HEK293T (cell line): ENCODE results near the gene DNPH1.

Experiments
- ARNT ChIP-seq: fragments of 450-650 bp; IDR thresholded peaks from 2 replicates; pipeline ENCODE4 v1.6.1; 2017; ENCODE audit warnings: mild to moderate bottlenecking
- BHLHE40 ChIP-seq: fragments of 450-650 bp; IDR thresholded peaks from 2 replicates; pipeline ENCODE4 v1.6.1; 2016; ENCODE audit warnings: mild to moderate bottlenecking, moderate library complexity, borderline replicate concordance
- CTBP1 ChIP-seq: fragments of 450-650 bp; IDR thresholded peaks from 2 replicates; pipeline ENCODE4 v1.6.1; 2016; ENCODE audit warnings: borderline replicate concordance
- FOXA1 ChIP-seq: fragments of 450-650 bp; IDR thresholded peaks from 2 replicates; pipeline ENCODE4 v1.6.1; 2016; ENCODE audit warnings: mild to moderate bottlenecking
- FOXK2 ChIP-seq: fragments of 450-650 bp; IDR thresholded peaks from 2 replicates; pipeline ENCODE4 v1.6.1; 2016; ENCODE audit warnings: mild to moderate bottlenecking
- FOXM1 ChIP-seq: fragments of 450-650 bp; IDR thresholded peaks from 2 replicates; pipeline ENCODE4 v1.6.1; 2017; ENCODE audit warnings: mild to moderate bottlenecking, borderline replicate concordance
- LEF1 ChIP-seq: fragments of 450-650 bp; IDR thresholded peaks from 2 replicates; pipeline ENCODE4 v1.6.1; 2017; ENCODE audit warnings: mild to moderate bottlenecking, borderline replicate concordance
- NFRKB ChIP-seq: fragments of 450-650 bp; IDR thresholded peaks from 2 replicates; pipeline ENCODE4 v1.6.1; 2016; ENCODE audit warnings: mild to moderate bottlenecking, moderate library complexity
- SP1 ChIP-seq: fragments of 450-650 bp; IDR thresholded peaks from 2 replicates; pipeline ENCODE4 v1.6.1; 2017
- SUZ12 ChIP-seq: fragments of 450-650 bp; IDR thresholded peaks from 2 replicates; pipeline ENCODE4 v1.6.1; 2016; ENCODE audit warnings: mild to moderate bottlenecking
- TARDBP ChIP-seq: fragments of 450-650 bp; IDR thresholded peaks from 2 replicates; pipeline ENCODE4 v1.6.1; 2016
- ZNF384 ChIP-seq: fragments of 450-650 bp; IDR thresholded peaks from 2 replicates; pipeline ENCODE4 v1.6.1; 2016
- TF ChIP-seq, protein P1 (sequence below): fragments of 450-650 bp; IDR thresholded peaks from 2 replicates; pipeline ENCODE4 v1.6.1; 2016

DNA sequence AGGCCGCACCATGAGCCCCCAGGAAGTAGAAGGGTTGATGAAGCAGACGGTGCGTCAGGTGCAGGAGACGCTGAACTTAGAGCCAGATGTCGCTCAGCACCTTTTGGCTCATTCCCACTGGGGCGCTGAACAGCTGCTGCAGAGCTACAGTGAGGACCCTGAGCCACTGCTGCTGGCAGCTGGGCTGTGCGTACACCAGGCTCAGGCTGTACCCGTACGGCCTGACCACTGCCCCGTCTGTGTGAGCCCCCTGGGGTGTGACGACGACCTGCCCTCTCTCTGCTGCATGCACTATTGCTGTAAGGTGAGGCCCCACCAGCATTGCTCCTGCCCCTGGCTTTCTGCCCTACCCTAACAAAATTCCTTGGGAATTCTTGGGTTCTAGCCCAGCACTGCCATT, 13.1 kb downstream of the DNPH1 start:
- no peak for TF ChIP-seq SP1
- no peak for TF ChIP-seq CTBP1
- no peak for TF ChIP-seq FOXA1
- no peak for TF ChIP-seq TARDBP
- no peak for TF ChIP-seq FOXK2
- TF ChIP-seq FOXM1, result no peak
- no peak for TF ChIP-seq SUZ12
- TF ChIP-seq BHLHE40, result no peak
- TF ChIP-seq ARNT, result no peak
- TF ChIP-seq ZNF384, result no peak
- TF ChIP-seq, protein P1, sequence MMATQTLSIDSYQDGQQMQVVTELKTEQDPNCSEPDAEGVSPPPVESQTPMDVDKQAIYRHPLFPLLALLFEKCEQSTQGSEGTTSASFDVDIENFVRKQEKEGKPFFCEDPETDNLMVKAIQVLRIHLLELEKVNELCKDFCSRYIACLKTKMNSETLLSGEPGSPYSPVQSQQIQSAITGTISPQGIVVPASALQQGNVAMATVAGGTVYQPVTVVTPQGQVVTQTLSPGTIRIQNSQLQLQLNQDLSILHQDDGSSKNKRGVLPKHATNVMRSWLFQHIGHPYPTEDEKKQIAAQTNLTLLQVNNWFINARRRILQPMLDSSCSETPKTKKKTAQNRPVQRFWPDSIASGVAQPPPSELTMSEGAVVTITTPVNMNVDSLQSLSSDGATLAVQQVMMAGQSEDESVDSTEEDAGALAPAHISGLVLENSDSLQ, result no peak
- TF ChIP-seq NFRKB, result no peak
- no peak for TF ChIP-seq LEF1
